Measurements from ENCODE around the gene APOB. TPM values are rescaled to one million over a fixed set of nuclear protein-coding genes. Genes with fewer than 3 reads are reported as not detected.

The APOB gene
- total and polyA plus RNA-seq, 2 of the 13 experiments (the other 11 are each of a cell fraction or from before 2014, with no cell fraction given): 1,569 to 2,515 TPM

DNA sequence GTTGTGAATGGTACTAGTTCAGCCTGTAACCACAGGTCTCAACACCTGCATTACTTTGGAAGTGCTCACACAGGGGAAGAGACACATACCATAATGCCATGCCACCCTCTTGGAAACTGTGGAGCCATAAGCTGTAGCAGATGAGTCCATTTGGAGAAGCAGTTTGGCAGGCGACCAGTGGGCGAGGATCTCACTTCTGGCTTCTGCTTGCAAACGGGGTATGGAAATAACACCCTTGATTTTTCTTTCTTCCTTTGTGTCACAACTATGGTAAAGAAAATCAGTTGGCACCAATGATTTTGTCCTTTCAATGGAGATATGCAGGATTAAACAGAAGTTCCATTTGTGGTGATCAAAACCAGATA, 28.6 kb downstream of the APOB start (continued):
- TF ChIP-seq JUND (CRISPR knock-in tag; IDR thresholded peaks at IDR 0.05) (no peak), PAF1 (CRISPR knock-in tag; IDR thresholded peaks at IDR 0.05) (peak; percentile 91; the same call in 1 of the 2 replicates), ZNF556 (CRISPR knock-in tag; IDR thresholded peaks at IDR 0.05; ENCODE audit: borderline replicate concordance) (0 out of 2 replicates have a peak, but pooled peaks have one; percentile 5), ZNF747 (CRISPR knock-in tag; IDR thresholded peaks at IDR 0.05; ENCODE audit: borderline replicate concordance) (no peak), RFX3 (CRISPR knock-in tag; IDR thresholded peaks at IDR 0.05) (no peak), BRD4 (CRISPR knock-in tag; IDR thresholded peaks at IDR 0.05) (no peak), ZNF614 (CRISPR knock-in tag; IDR thresholded peaks at IDR 0.05; ENCODE audit: borderline replicate concordance) (no peak)
- TF ChIP-seq, protein P1, sequence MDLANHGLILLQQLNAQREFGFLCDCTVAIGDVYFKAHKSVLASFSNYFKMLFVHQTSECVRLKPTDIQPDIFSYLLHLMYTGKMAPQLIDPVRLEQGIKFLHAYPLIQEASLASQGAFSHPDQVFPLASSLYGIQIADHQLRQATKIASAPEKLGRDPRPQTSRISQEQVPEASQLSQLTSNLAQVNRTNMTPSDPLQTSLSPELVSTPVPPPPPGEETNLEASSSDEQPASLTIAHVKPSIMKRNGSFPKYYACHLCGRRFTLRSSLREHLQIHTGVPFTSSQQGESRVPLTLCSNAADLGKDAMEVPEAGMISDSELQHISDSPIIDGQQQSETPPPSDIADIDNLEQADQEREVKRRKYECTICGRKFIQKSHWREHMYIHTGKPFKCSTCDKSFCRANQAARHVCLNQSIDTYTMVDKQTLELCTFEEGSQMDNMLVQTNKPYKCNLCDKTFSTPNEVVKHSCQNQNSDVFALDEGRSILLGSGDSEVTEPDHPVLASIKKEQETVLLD (CRISPR knock-in tag; IDR thresholded peaks at IDR 0.05; ENCODE audit: low read depth): 0 out of 2 replicates have a peak, but pooled peaks have one; percentile 19
- TF ChIP-seq, protein P2, sequence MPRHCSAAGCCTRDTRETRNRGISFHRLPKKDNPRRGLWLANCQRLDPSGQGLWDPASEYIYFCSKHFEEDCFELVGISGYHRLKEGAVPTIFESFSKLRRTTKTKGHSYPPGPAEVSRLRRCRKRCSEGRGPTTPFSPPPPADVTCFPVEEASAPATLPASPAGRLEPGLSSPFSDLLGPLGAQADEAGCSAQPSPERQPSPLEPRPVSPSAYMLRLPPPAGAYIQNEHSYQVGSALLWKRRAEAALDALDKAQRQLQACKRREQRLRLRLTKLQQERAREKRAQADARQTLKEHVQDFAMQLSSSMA (CRISPR knock-in tag; IDR thresholded peaks at IDR 0.05): no peak
- TF ChIP-seq, protein P3, sequence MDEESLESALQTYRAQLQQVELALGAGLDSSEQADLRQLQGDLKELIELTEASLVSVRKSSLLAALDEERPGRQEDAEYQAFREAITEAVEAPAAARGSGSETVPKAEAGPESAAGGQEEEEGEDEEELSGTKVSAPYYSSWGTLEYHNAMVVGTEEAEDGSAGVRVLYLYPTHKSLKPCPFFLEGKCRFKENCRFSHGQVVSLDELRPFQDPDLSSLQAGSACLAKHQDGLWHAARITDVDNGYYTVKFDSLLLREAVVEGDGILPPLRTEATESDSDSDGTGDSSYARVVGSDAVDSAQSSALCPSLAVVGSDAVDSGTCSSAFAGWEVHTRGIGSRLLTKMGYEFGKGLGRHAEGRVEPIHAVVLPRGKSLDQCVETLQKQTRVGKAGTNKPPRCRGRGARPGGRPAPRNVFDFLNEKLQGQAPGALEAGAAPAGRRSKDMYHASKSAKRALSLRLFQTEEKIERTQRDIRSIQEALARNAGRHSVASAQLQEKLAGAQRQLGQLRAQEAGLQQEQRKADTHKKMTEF (CRISPR knock-in tag; IDR thresholded peaks at IDR 0.05): 0 out of 2 replicates have a peak, but pooled peaks have one; percentile 3
- TF ChIP-seq, protein P4, sequence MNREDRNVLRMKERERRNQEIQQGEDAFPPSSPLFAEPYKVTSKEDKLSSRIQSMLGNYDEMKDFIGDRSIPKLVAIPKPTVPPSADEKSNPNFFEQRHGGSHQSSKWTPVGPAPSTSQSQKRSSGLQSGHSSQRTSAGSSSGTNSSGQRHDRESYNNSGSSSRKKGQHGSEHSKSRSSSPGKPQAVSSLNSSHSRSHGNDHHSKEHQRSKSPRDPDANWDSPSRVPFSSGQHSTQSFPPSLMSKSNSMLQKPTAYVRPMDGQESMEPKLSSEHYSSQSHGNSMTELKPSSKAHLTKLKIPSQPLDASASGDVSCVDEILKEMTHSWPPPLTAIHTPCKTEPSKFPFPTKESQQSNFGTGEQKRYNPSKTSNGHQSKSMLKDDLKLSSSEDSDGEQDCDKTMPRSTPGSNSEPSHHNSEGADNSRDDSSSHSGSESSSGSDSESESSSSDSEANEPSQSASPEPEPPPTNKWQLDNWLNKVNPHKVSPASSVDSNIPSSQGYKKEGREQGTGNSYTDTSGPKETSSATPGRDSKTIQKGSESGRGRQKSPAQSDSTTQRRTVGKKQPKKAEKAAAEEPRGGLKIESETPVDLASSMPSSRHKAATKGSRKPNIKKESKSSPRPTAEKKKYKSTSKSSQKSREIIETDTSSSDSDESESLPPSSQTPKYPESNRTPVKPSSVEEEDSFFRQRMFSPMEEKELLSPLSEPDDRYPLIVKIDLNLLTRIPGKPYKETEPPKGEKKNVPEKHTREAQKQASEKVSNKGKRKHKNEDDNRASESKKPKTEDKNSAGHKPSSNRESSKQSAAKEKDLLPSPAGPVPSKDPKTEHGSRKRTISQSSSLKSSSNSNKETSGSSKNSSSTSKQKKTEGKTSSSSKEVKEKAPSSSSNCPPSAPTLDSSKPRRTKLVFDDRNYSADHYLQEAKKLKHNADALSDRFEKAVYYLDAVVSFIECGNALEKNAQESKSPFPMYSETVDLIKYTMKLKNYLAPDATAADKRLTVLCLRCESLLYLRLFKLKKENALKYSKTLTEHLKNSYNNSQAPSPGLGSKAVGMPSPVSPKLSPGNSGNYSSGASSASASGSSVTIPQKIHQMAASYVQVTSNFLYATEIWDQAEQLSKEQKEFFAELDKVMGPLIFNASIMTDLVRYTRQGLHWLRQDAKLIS (CRISPR knock-in tag; IDR thresholded peaks at IDR 0.05): no peak

Measured in HepG2 (cell line).